Liver (tissue), 9 donors: ENCODE measurements around the gene ODAD2. TPM values are rescaled to one million over a fixed set of nuclear protein-coding genes. Genes with fewer than 3 reads are reported as not detected.

Experiments used
- DNase-seq: peaks from one replicate; pipeline ENCODE4 v3.0.0-alpha.2; 2017; ENCODE audit warnings: low spot score
- H3K27ac ChIP-seq, 2 donors: one replicate each; pipeline ENCODE4 v1.7.0; 2013; ENCODE audit warnings: inconsistent platforms in 2 of 2, low read length in 2 of 2, control low read depth in 1 of 2, low read depth in 1 of 2, mild to moderate bottlenecking in 1 of 2
- H3K27me3 ChIP-seq, 4 donors: one replicate each; pipeline versions ENCODE4 v1.6.1 to v1.7.0; 2013; ENCODE audit warnings: low read length in 3 of 4, inconsistent platforms in 1 of 4, mild to moderate bottlenecking in 1 of 4, moderate library complexity in 1 of 4; ENCODE audit not compliant: control insufficient read depth in 4 of 4, insufficient read depth in 4 of 4
- H3K36me3 ChIP-seq, 4 donors: one replicate each; pipeline versions ENCODE4 v1.6.1 to v1.7.0; 2013; ENCODE audit warnings: low read length in 3 of 4, mild to moderate bottlenecking in 3 of 4, low read depth in 1 of 4, moderate library complexity in 1 of 4; ENCODE audit not compliant: control insufficient read depth in 4 of 4, insufficient read depth in 3 of 4
- H3K4me1 ChIP-seq, 4 donors: one replicate each; pipeline versions ENCODE4 v1.6.1 to v1.7.0; 2013; ENCODE audit warnings: low read length in 3 of 4, mild to moderate bottlenecking in 3 of 4, moderate library complexity in 1 of 4; ENCODE audit not compliant: control insufficient read depth in 4 of 4, insufficient read depth in 4 of 4
- H3K4me3 ChIP-seq, 3 donors: one replicate each; pipeline versions ENCODE4 v1.6.1 to v1.7.0; 2013; ENCODE audit warnings: low read length in 3 of 3, control low read depth in 1 of 3, low read depth in 1 of 3, mild to moderate bottlenecking in 1 of 3
- H3K9ac ChIP-seq, 2 donors: one replicate each; pipeline ENCODE4 v1.7.0; 2013; ENCODE audit warnings: low read length in 2 of 2, mild to moderate bottlenecking in 2 of 2, moderate library complexity in 2 of 2, control low read depth in 1 of 2, low read depth in 1 of 2
- H3K9me3 ChIP-seq, 4 donors: one replicate each; pipeline versions ENCODE4 v1.6.1 to v1.7.0; 2013; ENCODE audit warnings: low read length in 3 of 4; ENCODE audit not compliant: control insufficient read depth in 4 of 4
- EGR1 ChIP-seq, 2 donors: IDR thresholded peaks; 2 replicates each; pipeline ENCODE4 v1.6.1; 2016 to 2018; ENCODE audit warnings: antibody characterized with exemption in 2 of 2, low read depth in 2 of 2
- FOXA1 ChIP-seq: IDR thresholded peaks from 2 replicates; pipeline ENCODE4 v1.6.1; 2016; ENCODE audit warnings: antibody characterized with exemption
- FOXA2 ChIP-seq: IDR thresholded peaks from 2 replicates; pipeline ENCODE4 v1.6.1; 2016; ENCODE audit warnings: antibody characterized with exemption
- GABPA ChIP-seq, 2 donors: IDR thresholded peaks in 1 of 2; conservative IDR thresholded peaks in 1 of 2; 2 replicates each; pipeline ENCODE4 v1.6.1; 2016; ENCODE audit warnings: antibody characterized with exemption in 2 of 2, mild to moderate bottlenecking in 1 of 2, moderate library complexity in 1 of 2
- HNF4A ChIP-seq, 2 donors: conservative IDR thresholded peaks; 2 replicates each; pipeline ENCODE4 v1.6.1; 2016; ENCODE audit warnings: antibody characterized with exemption in 2 of 2, mild to moderate bottlenecking in 2 of 2
- HNF4G ChIP-seq: IDR thresholded peaks from 2 replicates; pipeline ENCODE4 v1.6.1; 2016; ENCODE audit warnings: antibody characterized with exemption
- JUND ChIP-seq, 2 donors: IDR thresholded peaks; 2 replicates each; pipeline ENCODE4 v1.6.1; 2016; ENCODE audit warnings: antibody characterized with exemption in 2 of 2
- NR2F2 ChIP-seq: IDR thresholded peaks from 2 replicates; pipeline ENCODE4 v1.6.1; 2016; ENCODE audit warnings: antibody characterized with exemption
- RAD21 ChIP-seq, 2 donors: IDR thresholded peaks; 2 replicates each; pipeline ENCODE4 v1.6.1; 2016; ENCODE audit warnings: antibody characterized with exemption in 2 of 2, mild to moderate bottlenecking in 2 of 2
- RXRA ChIP-seq, 2 donors: IDR thresholded peaks; 2 replicates each; pipeline ENCODE4 v1.6.1; 2017 to 2018; ENCODE audit warnings: antibody characterized with exemption in 2 of 2, mild to moderate bottlenecking in 1 of 2
- SP1 ChIP-seq: IDR thresholded peaks from 2 replicates; pipeline ENCODE4 v1.6.1; 2018; ENCODE audit warnings: antibody characterized with exemption, mild to moderate bottlenecking
- TAF1 ChIP-seq: conservative IDR thresholded peaks from 2 replicates; pipeline ENCODE4 v1.6.1; 2016; ENCODE audit warnings: antibody characterized with exemption, mild to moderate bottlenecking
- YY1 ChIP-seq: IDR thresholded peaks from 2 replicates; pipeline ENCODE4 v1.6.1; 2016; ENCODE audit warnings: antibody characterized with exemption, mild to moderate bottlenecking
- WGBS: extraction: QIAGEN DNeasy Blood & Tissue Kit; methylation state at CpG from one replicate; pipeline ENCODE4 v1.1.7; 2013; 5-methylcytosine and 5-hydroxymethylcytosine counted together
- polyA plus RNA-seq, 2 donors: library from polyadenylated mRNA; stranded (reverse) in 1 of 2; unstranded in 1 of 2; fragments of 200-250 nt in 1 of 2; fragments of >200 nt in 1 of 2; fragmentation: Nextera tagmentation in 1 of 2; extraction: Ambion mirVana in 1 of 2; gene quantifications; one replicate each; pipeline versions ENCODE4 v1.2.1 to v1.2.3, GENCODE V29; 2013 to 2015
- total RNA-seq, 2 donors: library from RNA; depleted of rRNA; stranded (reverse); fragments of >200 nt; gene quantifications; one replicate each; pipeline ENCODE4 v1.2.3, GENCODE V29; 2014
- TF ChIP-seq, protein P1 (sequence below): IDR thresholded peaks from 2 replicates; pipeline ENCODE4 v1.6.1; 2016; ENCODE audit warnings: antibody characterized with exemption, mild to moderate bottlenecking
- TF ChIP-seq, protein P2 (sequence below): IDR thresholded peaks from 2 replicates; pipeline ENCODE4 v1.6.1; 2016; ENCODE audit warnings: antibody characterized with exemption
- TF ChIP-seq, protein P3 (sequence below): IDR thresholded peaks from 2 replicates; pipeline ENCODE4 v1.6.1; 2016; ENCODE audit warnings: antibody characterized with exemption
- TF ChIP-seq, protein P4 (sequence below): fragments of 150-350 bp; IDR thresholded peaks from 2 replicates; pipeline ENCODE4 v1.5.1; 2017; ENCODE audit warnings: improper control_type of control experiment, low read depth, low read length; ENCODE audit not compliant: missing input control
- TF ChIP-seq, protein P5 (sequence below): IDR thresholded peaks from 2 replicates; pipeline ENCODE4 v1.6.1; 2016; ENCODE audit warnings: antibody characterized with exemption
- donor health status: healthy.
- donor health status: healthy.
- donor health status: healthy.
- donor health status: healthy.
- donor health status: healthy.

ODAD2 gene
- total and polyA plus RNA-seq, 4 donors = 0.14 to 0.84 (median 0.38) TPM

DNA sequence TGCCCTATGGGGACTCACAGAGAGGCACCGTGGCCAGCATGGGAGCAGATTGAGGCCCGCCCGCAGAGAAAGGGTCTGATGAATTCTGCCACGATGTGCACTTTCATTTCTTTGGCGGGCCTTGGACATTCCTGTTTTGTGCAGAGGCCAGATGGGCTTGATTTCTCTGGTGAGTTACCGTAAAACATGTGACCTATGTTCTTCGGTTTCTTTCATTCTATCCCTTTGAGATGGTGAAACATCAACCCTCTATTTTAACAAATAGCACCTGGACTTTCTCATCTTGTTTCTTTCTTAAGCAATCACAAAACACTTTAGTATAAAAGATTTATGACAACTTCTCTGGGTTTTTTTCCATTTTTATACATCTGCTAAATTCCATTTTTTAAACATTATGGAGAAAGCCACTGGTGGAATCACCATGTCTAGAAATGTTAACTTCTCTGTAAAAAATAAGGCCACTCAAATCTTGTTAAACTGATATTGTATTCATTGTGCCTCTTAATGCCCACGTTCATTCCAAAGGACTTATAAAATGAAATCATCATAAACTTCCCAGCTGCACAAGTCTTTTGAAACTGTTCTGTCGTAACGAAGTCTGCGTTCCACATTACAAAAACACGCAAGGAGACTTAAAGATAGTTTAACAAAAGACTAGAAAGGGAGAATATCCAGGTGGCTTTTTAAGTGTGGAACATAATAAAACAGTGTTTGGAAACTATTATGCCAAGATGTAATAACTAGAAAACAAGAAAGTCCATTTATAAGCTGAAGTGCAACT lies 21.4 kb upstream of the ODAD2 start:
- Histone ChIP-seq H3K36me3 (no peaks in the 10 kb centered on the region), H3K4me3 (no peak overlapping the region), H3K27ac (no peak overlapping the region), H3K9ac (no peak overlapping the region), H3K9me3 (no peaks in the 10 kb centered on the region), H3K27me3 (peaks cover 0 to 4% (median 0%) of the 10 kb centered on the region in 4 donors), H3K4me1 (no peaks in the 10 kb centered on the region)
- no peak for DNase-seq
- WGBS = 86% methylated on average over 12 of the region's 12 CpGs
- TF ChIP-seq GABPA (IDR thresholded peaks at IDR 0.05 in 1 of 2, conservative IDR thresholded peaks at IDR 0.05 in 1 of 2) (no peak), FOXA1 (no peak), HNF4A (conservative IDR thresholded peaks at IDR 0.05) (no peak)

DNA sequence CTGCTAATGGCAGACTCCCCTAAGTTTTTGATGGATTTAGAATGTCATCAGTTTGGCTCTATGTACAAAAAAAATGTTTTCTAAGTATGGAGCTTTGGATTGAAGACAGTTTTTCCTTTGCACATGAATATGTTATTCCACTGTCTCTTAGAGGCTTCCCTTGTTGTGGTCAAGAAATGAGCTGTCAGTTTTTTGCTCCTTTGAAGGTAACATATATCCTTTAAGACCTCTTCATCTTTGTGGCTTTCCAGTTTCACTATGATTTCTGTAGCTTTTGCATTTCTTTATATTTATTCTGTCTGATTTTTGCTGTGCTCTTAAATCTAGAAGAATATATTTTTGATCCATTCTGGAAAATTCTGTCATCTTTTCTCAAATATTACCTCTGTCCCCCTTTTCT lies 15.8 kb upstream of the ODAD2 start:
- TF ChIP-seq HNF4G (no peak), HNF4A (conservative IDR thresholded peaks at IDR 0.05) (no peak), GABPA (IDR thresholded peaks at IDR 0.05 in 1 of 2, conservative IDR thresholded peaks at IDR 0.05 in 1 of 2) (no peak), SP1 (no peak), NR2F2 (no peak), FOXA1 (no peak), TAF1 (no peak), RAD21 (IDR thresholded peaks at IDR 0.05) (no peak), FOXA2 (no peak), YY1 (no peak), RXRA (IDR thresholded peaks at IDR 0.05) (no peak), EGR1 (IDR thresholded peaks at IDR 0.05; ENCODE audit: low read depth in 2 of 2) (no peak), JUND (IDR thresholded peaks at IDR 0.05) (no peak)
- TF ChIP-seq, protein P1, sequence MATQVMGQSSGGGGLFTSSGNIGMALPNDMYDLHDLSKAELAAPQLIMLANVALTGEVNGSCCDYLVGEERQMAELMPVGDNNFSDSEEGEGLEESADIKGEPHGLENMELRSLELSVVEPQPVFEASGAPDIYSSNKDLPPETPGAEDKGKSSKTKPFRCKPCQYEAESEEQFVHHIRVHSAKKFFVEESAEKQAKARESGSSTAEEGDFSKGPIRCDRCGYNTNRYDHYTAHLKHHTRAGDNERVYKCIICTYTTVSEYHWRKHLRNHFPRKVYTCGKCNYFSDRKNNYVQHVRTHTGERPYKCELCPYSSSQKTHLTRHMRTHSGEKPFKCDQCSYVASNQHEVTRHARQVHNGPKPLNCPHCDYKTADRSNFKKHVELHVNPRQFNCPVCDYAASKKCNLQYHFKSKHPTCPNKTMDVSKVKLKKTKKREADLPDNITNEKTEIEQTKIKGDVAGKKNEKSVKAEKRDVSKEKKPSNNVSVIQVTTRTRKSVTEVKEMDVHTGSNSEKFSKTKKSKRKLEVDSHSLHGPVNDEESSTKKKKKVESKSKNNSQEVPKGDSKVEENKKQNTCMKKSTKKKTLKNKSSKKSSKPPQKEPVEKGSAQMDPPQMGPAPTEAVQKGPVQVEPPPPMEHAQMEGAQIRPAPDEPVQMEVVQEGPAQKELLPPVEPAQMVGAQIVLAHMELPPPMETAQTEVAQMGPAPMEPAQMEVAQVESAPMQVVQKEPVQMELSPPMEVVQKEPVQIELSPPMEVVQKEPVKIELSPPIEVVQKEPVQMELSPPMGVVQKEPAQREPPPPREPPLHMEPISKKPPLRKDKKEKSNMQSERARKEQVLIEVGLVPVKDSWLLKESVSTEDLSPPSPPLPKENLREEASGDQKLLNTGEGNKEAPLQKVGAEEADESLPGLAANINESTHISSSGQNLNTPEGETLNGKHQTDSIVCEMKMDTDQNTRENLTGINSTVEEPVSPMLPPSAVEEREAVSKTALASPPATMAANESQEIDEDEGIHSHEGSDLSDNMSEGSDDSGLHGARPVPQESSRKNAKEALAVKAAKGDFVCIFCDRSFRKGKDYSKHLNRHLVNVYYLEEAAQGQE = no peak
- TF ChIP-seq, protein P2, sequence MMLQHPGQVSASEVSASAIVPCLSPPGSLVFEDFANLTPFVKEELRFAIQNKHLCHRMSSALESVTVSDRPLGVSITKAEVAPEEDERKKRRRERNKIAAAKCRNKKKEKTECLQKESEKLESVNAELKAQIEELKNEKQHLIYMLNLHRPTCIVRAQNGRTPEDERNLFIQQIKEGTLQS = no peak
- TF ChIP-seq, protein P3, sequence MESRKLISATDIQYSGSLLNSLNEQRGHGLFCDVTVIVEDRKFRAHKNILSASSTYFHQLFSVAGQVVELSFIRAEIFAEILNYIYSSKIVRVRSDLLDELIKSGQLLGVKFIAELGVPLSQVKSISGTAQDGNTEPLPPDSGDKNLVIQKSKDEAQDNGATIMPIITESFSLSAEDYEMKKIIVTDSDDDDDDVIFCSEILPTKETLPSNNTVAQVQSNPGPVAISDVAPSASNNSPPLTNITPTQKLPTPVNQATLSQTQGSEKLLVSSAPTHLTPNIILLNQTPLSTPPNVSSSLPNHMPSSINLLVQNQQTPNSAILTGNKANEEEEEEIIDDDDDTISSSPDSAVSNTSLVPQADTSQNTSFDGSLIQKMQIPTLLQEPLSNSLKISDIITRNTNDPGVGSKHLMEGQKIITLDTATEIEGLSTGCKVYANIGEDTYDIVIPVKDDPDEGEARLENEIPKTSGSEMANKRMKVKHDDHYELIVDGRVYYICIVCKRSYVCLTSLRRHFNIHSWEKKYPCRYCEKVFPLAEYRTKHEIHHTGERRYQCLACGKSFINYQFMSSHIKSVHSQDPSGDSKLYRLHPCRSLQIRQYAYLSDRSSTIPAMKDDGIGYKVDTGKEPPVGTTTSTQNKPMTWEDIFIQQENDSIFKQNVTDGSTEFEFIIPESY = no peak
- TF ChIP-seq, protein P4, sequence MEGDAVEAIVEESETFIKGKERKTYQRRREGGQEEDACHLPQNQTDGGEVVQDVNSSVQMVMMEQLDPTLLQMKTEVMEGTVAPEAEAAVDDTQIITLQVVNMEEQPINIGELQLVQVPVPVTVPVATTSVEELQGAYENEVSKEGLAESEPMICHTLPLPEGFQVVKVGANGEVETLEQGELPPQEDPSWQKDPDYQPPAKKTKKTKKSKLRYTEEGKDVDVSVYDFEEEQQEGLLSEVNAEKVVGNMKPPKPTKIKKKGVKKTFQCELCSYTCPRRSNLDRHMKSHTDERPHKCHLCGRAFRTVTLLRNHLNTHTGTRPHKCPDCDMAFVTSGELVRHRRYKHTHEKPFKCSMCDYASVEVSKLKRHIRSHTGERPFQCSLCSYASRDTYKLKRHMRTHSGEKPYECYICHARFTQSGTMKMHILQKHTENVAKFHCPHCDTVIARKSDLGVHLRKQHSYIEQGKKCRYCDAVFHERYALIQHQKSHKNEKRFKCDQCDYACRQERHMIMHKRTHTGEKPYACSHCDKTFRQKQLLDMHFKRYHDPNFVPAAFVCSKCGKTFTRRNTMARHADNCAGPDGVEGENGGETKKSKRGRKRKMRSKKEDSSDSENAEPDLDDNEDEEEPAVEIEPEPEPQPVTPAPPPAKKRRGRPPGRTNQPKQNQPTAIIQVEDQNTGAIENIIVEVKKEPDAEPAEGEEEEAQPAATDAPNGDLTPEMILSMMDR = no peak
- TF ChIP-seq, protein P5, sequence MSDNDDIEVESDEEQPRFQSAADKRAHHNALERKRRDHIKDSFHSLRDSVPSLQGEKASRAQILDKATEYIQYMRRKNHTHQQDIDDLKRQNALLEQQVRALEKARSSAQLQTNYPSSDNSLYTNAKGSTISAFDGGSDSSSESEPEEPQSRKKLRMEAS = no peak
- Histone ChIP-seq H3K36me3 (no peaks in the 10 kb centered on the region), H3K9ac (no peak overlapping the region), H3K9me3 (no peaks in the 10 kb centered on the region), H3K27me3 (peaks cover 0 to 4% (median 2%) of the 10 kb centered on the region in 4 donors), H3K4me3 (no peak overlapping the region), H3K27ac (no peak overlapping the region), H3K4me1 (no peaks in the 10 kb centered on the region)
- no peak for DNase-seq
